CD4-positive, alpha-beta T cell treated with Interleukin-4 for 4 hours (primary cell): ENCODE measurements around the gene RIPOR3.
"Not testable (repeated sequence)": the region's sequence is repeated elsewhere in the genome, so short reads cannot be mapped to it uniquely, and the experiment has no call there.

Experiments used
- DNase-seq: peaks from one replicate; pipeline ENCODE4 v3.0.0-alpha.2; 2020

Gene RIPOR3

GRCh38 chr20:50543326-50543725 is 148.0 kb downstream of the RIPOR3 start:
- DNase-seq: no peak

- no peak for DNase-seq
Measured at GRCh38 chr20:50541606-50542041, 149.7 kb downstream of the RIPOR3 start.

GRCh38 chr20:50540620-50541605 is 150.4 kb downstream of the RIPOR3 start:
- DNase-seq: no peak

- DNase-seq: not testable (repeated sequence)
Measured at GRCh38 chr20:50539798-50540197, 151.5 kb downstream of the RIPOR3 start.

GRCh38 chr20:50538276-50538675 is 153.1 kb downstream of the RIPOR3 start:
- DNase-seq: no peak

- DNase-seq: no peak
Measured at GRCh38 chr20:50537546-50538201, 153.7 kb downstream of the RIPOR3 start.

- DNase-seq: no peak
Measured at GRCh38 chr20:50536333-50536732, 155.0 kb downstream of the RIPOR3 start.
